ENCODE results near the gene PHLPP1.
"Not testable (repeated sequence)": the region's sequence is repeated elsewhere in the genome, so short reads cannot be mapped to it uniquely, and the experiment has no call there.

PHLPP1 gene

DNA sequence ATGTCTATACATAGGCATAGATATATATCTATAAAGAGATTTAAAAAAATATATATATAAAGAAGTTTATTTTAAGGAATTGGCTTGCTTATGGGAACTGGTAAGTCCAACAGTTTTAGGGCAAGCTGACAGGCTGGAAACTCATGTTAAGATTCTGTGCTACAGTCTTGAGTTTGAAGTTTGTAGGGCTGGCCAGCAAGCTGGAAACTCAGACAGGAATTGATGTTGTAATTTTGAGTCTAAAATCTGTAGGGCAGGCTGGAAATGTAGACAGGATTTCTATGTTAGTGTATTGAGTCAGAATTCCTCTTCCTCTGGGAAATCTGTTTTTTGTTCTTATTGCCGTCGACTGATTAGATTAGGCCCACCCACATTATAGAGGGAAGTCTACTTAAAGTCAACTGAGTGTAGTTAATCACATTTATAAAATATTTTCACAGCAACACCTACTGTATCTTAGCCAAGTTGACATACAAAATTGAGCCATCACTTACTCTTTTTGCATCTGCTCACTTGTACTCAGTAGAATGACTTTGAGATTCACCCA, 60.8 kb downstream of the PHLPP1 start:
- DNase-seq, result no peak

DNA sequence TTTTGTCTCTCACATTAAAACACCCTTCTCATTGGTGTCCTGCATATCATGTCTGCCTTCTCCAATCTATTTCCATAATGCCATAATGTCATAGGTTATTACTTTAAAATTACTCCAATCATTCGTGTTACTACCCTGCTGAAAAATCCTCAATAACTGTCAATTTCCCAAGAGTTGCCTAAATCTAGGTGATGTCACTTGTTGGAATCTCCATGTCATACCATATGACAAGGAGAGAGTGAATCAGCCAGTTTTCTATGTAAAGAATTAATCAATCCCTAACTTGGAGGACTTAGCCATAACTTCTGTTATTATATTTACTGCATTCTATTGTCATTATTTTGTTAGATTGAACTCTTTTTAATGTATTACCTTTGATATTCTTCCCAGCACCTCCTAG, 62.5 kb downstream of the PHLPP1 start:
- DNase-seq, result no peak

DNA sequence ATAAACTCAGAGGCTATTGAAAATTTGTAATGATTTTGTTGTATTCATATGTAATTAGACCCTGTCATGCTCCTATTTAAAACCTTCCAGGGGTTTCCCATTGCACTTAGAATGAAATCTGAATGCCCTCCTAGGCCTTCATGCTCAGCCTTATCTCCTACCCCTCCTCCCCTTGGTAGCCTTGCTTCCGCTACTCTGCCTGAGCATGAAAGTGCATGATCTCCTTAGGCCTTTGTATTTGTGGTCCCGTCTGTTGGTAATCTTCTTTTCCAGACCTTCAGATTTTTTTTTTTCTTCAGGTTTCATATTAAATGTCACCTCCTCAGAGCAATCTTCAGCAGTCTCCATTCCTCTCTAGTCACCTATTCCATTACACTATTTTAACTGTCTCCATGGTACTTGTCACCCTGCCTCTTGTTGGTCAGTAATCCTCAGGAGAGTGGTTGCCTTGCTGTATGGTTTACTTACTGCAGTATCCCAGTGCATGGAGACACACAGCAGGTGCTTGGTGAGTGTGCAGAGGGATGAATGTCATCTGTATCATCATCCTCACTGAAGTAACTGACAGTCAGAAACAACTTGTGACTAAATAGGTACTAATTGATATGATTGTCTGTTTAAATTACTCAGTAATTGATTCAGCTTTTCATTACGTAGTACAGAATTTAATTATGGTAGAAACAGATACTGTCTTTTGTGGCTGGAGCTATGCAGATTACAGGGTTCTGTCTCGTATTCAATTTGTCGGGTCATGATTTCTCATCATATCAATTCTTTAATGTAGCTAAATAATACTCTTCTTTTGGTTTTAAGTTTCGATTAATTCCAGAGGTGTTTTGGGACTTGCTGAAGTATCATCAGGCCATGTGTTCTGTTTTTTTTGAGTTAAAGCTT, 63.9 kb downstream of the PHLPP1 start:
- no peak for DNase-seq

DNA sequence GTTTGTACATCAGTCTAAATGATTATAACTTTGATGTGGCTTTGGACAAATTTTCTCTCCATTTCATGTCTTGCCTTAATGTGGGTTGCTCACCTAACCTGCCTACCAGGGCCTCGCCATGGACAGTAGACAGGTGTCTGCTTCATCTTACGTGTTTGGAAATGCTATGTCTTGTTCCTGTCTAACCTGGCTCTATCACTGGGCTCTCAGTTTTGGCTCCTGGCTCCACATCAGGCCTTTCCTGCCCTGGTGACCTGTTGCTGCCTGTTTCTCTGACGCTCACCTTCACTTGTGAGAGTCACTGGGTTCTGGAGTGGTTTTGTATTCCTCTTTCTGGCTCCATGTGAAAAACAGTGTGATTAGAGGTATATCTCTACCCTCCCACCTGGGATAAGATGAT, 65.9 kb downstream of the PHLPP1 start:
- no peak for DNase-seq

DNA sequence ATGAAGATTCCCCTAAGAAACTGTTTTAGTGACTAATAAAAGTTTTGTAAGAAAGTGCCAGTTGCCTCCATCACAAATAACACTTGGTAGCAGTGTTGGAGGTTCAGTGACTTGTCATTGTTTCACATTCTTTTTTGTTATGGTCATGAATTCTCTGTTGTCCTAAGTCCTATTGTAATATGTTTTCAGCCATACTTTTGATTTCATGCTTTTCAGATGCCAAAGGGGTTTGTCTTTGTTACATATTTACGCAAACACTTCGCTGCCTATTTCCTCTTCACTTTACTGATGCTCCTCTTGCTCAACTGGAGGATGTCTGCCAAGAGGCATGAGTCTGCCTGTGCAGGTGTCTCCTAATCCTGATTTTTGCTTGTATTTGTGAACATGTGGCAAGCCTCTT, 66.6 kb downstream of the PHLPP1 start:
- DNase-seq, result no peak

DNA sequence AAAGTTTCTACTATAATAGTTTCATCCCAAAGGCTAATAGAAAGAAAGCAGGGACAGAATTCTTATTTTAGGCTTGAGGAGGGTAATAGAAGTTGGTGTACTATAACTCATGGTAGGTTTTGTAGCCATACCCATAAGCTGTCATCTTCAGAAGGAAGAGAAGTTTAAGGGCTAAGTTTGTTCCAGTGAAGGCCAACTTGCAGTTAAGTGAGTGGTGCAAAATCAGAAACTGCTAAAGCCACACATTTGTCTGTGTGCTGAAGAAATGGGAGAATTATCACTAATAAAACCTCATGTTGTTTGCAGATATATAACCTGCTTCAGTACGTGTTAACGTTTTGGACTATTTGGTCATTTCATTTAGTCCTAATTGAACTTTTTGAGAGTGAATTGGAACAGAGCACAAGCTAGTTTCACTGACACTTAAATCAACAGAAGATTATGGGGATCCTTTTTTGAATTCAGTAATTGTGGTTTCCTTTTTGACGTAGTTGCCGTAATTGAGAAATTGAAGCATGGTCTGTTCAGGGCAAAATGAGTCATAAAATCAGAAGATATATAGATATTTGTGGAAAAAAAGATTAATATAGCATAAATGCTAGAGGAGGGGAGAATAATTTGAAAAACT, 69.1 kb downstream of the PHLPP1 start:
- no peak for DNase-seq

DNA sequence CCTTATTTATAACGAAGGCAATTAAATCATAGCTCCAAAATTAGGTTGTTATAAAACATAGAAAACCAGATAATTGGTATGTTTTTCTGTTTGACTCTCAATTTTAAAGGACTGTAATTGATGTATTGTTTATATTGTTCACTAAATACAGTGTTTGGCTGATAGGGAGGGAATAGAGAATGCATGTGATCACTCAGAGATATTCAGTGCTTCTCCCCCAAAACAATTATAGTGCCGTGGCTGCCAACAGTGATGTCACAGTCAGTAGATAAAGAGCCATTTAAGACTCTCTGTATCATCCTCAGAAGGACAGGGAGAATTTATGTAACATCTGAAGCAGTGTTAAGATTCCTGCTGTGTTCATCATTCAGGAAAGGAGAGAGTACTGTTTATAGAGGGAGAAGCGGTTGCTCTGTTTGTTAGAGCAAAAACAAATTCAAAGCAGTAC, 69.6 kb downstream of the PHLPP1 start:
- DNase-seq, result no peak

DNA sequence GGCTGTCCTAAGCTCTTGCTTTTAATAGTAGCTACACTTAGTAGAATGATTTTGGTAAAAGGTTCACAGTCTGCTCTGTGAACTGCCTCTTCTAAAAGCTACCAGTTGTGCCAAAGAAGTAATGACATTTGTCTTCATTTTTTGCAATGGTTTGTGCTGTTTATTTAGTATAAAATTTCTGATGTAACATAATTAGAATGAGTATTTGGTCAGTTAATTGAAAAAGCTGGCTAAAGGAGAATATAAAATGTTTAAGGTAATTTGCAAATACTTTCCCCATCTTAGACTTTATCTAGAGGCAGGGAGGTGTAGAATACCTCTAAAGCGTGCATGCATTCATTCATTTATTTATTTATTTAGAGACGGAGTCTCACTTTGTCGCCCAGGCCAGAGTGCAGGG, 71.3 kb downstream of the PHLPP1 start:
- DNase-seq, result no peak

DNA sequence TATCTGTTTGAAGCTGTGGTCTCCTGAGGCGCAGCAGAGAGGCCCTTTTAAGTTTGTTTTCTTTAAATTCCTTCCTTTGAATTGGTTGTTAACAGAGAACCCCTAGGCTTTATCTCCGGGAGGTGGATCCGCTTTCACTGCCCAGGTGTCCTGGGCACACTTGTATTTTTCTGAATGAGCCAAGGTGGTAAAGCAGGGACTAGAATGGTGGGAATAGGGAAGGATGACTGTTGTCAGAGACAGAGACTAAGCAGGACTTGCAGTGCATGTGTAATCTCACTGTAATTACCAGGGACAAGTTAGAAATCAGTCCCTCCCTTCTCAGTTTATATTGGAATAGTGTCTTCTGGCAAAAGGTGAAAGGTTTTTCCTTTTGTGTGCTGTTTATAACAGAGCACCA, 72.8 kb downstream of the PHLPP1 start:
- no peak for DNase-seq

DNA sequence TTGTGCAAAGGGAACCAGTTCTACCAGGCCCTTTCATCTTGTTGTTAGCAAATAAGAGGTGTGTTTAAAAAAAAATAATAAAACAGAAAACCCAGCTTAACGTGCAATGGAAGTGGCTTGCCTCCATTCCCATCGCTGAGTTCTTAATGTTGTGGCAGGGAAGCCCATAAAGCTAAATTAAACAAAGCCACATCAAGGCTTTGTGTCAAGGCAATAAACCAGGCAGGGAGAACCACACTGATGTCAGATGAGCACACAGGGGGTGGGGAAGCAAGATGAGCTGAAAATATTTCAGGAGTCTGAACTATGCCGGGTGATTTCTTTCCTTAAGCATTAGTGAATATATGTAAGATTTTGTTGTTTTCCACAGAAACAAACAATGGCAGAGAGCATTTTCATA, 73.5 kb downstream of the PHLPP1 start:
- DNase-seq, result no peak

DNA sequence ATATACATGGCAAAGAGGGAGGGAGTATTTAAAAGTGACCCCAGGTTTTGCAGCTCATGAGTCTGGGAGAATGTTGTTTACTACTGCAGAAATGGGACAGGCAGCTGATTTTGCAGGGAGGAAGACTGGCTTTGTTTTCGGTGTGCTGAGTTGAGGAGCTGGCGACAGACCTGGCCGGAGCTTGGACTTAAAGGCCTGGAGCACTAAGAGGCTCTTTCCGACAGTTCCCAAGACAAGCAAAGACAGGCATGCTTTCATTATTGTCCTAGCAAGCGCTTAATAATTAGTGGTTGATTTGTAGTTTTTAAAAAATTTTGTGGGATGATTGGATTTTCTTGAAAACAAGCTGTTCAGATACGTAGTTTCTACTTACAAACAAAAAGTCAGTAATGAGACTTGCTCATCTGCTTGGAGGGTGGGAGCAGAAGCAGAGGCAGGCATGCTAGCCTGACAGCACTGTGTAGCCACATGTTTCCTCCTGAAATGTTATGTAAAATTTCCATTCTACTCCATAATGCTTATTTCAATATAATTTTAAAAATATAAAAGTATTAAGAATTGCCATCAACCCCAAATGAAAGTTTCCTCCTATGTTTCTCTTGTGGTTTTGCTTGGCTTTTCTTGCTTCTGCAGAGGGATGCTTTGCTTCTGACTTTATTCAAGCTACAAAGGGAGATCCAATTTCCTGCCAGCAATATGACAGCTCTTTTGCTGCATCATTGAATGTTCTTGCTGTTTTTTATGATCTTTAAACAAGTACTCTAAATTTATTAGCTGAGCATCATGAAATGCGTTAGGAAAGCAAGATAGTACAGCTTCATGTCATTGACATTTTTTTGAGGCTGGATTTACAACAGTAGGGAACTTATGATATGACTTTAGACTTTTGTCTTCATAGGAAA, 75.8 kb downstream of the PHLPP1 start:
- DNase-seq, result no peak

DNA sequence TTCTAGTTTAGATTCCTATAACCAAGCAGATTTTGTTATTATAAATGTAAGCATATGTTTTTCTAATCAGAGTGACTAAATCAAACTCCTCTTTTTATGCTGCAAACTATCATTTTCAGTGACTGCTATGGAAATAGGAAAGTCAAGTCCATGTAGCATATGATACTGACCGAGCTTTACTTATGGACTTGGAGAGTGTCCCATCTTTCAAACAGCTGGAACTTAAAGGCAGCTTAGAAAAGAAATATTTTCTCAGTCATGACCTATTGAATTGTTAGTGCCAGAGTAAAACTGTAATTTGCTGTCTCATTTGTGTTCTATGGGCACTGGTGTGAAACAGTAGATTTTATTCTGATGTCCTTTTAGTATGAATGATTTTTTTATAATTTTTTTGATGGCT, 76.7 kb downstream of the PHLPP1 start:
- no peak for DNase-seq

DNA sequence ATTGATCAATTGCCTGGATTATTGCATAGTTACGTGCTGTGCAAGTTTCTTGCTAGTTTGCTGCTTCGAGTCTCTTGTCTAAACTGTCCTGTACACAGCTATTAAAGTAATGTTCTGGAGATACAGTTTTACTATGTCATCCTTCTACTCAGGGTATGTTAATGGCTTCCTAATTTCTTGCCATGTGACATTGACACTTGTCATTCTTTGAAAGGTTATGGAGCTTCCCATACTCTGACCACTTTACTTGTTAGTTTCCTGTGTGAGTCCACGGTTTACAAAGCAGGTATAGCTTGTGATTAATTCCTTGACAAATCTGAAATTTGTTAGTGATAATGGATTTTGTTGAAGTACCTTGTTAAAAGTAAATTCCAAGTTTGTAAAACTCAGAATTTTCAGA, 80.5 kb downstream of the PHLPP1 start:
- no peak for DNase-seq

DNA sequence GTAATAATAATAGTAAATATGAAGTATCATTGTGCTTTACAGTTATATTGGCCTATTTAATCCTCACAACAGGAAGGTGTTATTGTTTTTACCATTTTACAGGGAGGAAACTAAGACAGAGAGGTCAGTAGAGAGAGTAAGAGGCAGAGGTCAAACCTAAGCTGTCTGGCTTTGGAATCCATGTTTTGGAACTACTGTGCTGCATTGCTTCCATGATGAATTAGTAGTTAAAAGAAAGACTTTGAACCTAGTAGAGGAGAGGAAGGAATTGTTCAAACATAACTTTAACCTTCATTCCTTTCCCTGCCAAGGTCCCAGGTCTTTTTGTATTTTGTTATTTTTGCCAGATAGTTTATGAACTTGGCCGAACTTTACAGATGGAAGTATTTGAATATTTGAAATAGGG, 80.9 kb downstream of the PHLPP1 start:
- DNase-seq, result no peak

DNA sequence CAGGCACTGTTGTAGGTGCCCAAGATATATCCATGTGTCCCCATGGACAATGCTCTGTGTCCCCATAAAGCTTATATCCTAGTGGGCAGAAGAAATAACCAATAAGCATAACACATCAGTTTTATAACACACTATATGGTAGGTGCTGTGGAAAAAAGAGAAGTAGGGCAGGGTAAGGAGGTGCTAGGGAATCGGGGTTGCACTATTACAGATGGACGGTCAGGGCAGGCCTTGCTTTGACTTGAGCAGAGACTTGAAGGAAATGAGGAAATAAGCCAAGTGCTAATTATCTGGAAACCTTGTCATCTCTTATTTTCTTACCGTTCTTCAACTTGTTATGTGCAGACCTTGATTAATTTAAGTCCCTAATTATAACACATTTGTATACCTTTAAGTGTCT, 82.0 kb downstream of the PHLPP1 start:
- no peak for DNase-seq

DNA sequence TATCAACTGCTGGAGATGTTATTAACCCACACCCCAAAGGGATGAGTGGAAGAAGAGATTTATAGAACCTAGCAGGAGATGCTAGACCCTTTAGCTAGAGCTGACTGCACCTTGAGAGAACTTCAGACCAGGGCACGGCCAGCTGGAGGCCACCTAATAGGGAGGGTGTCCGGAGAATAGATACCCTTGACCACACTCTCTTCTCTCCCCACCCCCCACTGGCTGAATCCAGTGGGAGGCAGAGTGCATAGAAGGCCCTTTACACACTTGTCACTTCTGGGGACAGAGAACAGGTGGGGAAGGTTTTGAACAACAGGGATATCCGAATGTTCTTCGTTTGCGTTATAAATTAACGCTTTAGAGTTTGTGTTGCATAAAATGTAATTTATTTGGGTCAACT, 84.6 kb downstream of the PHLPP1 start:
- no peak for DNase-seq

DNA sequence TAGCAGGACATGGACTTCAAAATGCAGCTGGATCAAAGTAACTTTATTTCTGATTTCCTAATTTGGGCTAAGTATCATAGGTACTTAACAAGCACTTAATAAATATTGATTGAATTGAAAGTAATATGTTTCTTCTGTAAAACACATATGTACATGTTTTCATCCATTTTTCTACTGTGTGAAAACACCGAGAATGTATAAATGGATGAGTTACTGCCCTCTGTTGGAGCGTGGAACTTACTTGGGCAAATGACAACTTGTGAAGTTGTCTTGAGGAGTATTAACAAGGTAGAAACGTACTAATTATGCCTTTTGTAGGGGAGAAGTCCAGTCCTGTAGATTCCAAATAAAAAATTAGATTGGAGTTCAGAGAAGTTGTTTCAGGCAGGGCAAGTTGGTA, 87.2 kb downstream of the PHLPP1 start:
- no peak for DNase-seq

DNA sequence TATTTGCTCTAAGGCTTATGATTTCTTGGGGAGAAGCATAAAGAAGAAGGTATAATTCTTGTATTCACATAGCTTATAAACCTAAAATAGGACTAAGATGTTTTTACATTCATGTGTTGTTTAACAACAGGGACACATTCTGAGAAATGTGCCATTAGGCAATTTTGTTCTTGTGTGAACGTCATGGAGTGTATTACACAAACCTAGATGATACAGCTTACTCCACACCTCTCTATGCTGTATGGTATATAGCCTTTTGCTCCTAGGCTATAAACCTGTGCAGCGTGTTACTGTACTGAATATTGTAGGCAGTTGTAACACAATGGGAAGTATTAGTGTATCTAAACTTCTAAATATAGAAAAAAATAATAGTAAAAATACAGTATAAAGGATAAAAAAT, 92.1 kb downstream of the PHLPP1 start:
- no peak for DNase-seq

DNA sequence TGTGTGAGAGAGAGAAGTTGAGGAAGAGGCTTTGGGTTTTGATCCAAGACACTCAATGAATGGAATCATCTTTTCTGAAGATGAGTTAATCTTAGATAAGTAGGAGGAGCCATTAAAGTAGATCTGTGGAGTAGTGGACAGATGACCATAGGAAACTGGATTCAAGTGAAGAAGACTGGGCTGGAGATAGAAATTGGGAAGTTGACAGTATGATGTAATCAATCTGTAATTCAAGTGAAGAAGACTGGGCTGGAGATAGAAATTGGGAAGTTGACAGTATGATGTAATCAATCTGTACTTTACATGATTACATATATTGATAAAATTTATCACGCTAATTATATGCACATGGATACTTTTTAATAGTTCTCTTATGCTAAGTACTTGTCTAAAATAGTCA, 92.8 kb downstream of the PHLPP1 start:
- DNase-seq, result no peak

DNA sequence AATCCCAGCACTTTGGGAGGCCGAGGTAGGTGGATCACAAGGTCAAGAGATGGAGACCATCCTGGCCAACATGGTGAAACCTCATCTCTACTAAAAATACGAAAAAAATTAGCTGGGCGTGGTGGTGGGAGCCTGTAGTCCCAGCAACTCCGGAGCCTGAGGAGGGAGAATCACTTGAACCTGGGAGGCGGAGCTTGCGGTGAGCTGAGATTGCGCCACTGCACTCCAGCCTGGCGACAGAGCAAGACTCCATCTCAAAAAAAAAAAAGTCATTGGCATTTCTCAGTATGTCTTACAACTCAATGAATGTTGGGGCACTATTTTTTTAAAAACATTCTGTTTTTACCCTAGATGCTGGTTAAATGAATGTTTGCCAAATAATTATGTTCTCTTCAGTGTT, 94.1 kb downstream of the PHLPP1 start:
- DNase-seq, result not testable (repeated sequence)

DNA sequence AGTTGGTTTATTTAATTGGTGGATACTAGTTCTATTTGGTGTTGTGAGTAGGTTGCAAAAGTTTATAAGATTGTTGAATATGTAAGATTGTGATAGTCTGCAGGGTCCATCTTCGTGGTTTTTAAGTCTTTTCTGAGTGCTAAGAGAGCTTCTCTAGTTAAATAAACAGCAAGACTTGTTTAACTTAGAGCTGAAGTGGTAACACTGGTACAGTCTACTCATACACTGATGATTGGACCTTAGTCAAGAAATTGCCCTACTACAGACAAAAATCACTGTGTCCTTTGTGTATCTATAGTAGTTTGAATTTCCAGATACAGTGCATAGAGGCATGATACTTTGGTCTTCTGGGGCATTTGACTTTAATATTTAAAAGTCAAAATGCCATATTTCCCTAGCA, 94.6 kb downstream of the PHLPP1 start:
- no peak for DNase-seq

DNA sequence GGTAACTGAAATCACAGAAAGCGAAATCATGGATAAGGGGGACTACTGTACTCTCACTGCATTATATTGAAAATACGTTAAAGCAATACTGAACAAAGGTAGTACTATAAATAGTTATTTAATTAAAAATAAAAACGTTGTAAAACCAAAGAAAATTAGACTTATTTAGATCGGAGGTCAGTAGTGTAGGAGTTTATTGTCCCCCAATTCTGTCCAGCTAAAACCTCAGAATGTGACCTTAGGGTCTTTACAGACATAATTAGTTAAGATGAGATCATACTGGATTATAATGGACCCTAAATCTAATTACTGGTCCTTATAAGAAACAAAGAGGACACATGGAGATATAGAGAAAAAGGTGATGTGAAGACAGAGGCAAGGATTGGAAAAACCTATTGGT, 95.3 kb downstream of the PHLPP1 start:
- DNase-seq, result no peak

DNA sequence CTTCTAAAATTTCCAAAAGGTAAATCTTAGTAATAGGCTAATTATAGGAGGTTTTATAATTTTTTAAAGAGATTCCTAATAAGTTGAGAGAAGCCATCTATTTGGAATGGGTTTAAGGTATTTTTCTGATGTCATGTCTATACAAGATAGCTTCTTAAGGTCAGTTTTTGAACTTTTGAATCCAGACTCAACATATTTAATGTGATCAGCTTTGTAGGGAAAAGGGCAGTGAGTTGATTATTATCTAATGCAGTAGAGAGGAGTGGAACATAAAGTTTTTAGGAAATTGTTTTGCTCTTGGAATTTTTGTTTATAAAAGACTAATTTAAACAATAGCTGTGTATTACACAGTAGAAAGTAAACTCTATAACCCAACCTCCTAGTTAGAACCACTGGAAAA, 96.3 kb downstream of the PHLPP1 start:
- DNase-seq, result no peak
